Measurements from ENCODE around the gene PACS1. TPM values are rescaled to one million over a fixed set of nuclear protein-coding genes. Genes with fewer than 3 reads are reported as not detected.

Gene PACS1
- total RNA-seq, 1 experiment from 2014 or later: 9.0 TPM

DNA sequence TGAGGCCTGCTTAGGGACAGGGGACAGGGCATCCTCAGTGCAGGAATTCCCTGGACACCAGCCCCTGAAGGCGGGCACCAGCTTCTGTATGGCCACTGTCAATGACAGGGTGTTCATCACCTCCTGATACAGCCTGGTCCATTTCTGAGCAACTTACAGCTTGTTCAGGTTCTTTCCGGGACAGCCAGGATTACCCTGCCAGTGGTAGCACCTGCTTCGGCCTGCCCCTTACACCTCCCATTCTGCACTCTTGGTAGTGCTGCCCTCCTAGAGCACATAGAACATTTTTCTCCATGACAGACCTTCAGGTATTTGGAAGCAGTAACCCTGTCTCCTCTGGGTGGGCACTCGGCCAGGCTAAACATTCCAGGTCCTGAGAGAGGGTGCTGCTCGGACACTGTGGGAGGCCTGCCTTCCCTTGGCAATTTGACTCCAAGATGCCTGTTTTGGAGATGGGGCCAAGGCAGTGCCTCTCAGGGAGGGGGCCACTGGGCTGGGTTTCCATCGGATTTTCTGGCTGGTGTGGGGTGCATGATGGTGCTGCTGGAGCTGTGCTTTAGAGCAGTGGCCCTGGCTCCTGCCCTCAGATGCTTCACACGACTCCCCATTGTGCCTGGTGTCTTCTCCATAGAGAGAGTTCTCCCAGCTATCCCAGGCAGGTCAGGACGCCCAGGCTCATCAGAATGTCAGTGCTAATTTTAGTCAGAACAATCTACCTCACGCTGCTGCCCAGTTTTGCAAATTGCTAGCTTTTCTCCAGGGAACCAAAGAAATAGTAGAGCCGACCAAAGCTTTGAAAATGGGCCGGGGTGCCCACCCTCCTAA lies 22.3 kb upstream of the PACS1 start:
- in situ Hi-C loops (cut with HindIII; ENCODE audit: low pct_unique_long_range_greater_than_20kb, low sequenced_read_pairs): no loop called here
- no peak for DNase-seq (ENCODE audit: low read depth, low spot score)

DNA sequence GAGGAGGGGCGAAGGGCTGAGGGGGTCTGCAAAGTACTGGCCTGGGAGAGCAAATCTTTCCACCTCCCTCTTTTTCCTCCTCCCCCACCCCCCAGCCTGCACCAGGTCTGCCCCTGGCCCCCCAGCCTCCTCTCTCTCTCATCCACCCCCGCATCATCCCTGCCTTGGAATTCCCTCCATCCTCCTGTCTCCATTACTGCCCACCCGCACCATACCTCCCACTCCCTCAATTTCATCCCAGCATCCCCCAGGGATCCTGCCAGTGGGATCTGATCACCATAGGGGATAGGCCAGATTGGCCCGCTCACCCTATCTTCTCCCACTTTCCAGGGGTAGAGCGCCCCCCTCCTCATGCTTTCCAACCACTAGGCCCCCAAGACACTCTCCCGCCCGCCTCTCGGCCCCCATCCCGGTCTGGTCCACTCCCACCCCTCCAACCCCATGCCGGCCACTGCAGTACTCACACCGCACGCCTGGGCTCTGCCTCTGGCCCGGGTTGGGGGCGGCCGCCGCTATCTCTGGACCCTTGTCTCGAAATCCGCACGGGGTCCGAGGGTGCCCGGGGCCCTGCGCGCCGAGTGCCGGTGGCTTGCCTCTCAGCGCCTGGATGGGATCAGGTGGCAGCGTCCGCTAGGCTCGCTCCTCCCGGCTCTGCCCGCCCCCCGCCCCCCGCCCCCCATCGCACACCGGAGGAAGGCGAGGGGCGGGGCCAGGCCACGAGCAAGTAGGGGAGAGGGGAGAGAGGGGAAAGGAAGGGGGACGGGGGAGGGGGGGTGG lies 21.3 kb upstream of the PACS1 start, which contains the start of gene GAL3ST3:
Gene GAL3ST3 (minus strand): TSS at position 615 of the 777 bp plus-strand sequence. CDS start 3,746 bp downstream, outside the sequence.
- DNase-seq (ENCODE audit: low read depth, low spot score): no peak

DNA sequence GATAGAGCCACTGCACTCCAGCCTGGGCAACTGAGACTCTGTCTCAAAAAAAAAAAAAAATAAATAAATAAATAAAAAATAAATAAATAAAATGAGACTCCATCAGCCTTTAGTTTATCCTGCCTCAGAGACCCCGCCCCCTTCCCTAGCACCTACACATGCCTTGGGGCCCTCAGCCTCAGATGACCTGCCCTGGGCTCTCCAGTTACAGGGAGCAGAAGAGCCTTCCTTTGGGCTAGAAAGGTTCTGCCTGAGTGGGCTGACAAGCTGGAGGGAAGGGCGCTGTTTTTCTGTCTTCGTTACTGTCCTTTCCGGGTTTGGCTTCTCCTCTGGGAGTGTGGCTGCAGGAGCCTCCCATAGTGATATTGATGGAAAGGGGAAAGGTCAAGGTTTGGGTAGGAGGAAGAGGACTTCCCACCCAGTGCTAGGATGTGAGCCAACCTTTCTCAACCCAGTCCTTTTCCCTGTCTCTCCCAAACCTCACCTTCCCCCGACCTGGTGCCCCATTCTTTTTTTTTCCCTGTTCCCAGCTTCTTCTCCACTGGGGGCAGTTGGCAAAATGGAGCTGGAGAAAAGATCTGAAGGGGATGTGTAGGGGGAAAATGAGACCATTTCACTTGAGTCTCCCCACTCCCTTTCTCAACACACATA lies 19.4 kb upstream of the PACS1 start:
- in situ Hi-C loops (cut with HindIII; ENCODE audit: low pct_unique_long_range_greater_than_20kb, low sequenced_read_pairs): no loop called here
- no peak for DNase-seq (ENCODE audit: low read depth, low spot score)

More for the DNA sequence above, 21.3 kb upstream of the PACS1 start, which contains the start of gene GAL3ST3:
- in situ Hi-C loops (cut with HindIII; ENCODE audit: low pct_unique_long_range_greater_than_20kb, low sequenced_read_pairs): no loop called here

DNA sequence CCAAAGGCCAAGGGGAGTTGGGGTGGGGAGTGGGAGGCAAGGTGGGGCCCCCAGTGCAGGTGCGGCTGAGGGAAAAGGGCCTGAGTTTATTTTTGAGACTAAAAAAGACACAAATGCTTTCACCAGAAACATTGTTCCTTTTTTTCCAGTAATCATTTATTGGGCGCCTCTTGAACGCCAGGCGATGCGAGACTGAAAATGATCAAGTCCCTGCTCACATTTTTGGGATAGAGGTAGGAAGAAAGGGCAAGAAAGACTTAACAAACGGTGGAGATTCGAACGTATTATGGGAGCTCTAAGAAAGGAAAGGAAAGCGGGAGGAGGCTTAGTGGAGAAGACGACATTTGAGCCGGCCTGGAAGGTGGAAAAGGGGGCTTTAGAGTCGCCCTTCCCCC lies 18.7 kb upstream of the PACS1 start:
- in situ Hi-C loops (cut with HindIII; ENCODE audit: low pct_unique_long_range_greater_than_20kb, low sequenced_read_pairs): no loop called here
- DNase-seq (ENCODE audit: low read depth, low spot score): no peak

DNA sequence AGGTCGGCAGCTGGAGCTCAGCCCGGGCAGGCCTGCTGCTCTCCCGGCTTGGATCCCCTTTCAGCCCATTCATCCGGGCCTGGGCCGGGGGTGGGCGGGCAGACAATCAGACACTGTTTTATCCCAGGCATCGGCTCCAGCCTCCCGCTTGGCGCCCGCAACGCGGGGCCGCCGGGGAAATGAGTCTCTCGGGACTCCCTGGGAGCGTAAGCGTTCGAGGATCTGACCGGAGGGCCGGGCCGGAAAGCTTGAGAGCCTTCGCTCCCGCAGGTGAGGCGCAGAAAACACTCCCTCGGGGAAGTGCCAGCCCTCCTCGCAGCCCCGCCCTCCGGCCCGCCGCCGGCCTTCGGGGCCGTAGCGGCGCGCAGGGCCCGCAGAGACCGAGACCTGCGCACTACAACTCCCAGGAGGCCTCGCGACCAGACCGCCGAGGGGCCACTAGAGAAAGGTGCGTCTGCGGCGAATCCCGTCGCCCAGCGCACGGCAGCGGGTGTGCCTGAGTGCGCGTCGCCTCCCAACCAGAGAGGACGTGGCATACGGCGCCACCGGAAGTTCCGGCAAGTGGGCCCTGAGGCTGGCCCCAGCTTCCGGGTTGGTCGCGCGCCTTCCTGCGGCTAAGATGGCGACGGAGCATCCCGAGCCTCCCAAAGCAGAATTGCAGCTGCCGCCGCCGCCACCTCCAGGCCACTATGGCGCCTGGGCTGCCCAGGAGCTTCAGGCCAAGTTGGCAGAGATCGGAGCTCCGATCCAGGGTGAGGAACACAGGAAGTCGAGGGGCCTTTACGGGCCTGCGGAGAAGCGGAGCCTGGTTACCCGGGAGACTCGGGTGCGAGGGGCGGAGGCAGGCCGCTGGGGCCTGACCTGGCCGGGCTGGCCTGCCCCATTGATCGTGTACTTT lies 18.1 kb upstream of the PACS1 start, which contains the start of gene SF3B2:
Gene SF3B2 (plus strand): TSS at position 599 of the 898 bp plus-strand sequence. CDS start 21 bp downstream, at position 620.
- in situ Hi-C loops (cut with HindIII; ENCODE audit: low pct_unique_long_range_greater_than_20kb, low sequenced_read_pairs): no loop called here
- peak; percentile 95 for DNase-seq (ENCODE audit: low read depth, low spot score)

DNA sequence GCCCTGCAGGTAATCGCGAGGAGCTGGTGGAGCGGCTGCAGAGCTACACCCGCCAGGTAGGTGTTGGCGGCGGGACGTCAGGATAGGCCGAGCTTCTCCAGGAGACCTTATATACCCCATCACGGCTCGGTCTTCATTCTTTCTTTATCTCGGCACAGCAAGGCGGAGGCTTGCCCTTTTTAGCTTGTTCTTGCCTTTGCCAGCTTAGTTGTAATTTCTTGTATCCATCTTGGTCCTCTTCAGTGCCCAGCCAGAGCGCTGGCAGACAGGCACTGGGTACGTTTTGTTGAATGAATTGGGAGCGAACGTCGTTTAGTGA lies 17.4 kb upstream of the PACS1 start:
- in situ Hi-C loops (cut with HindIII; ENCODE audit: low pct_unique_long_range_greater_than_20kb, low sequenced_read_pairs): no loop called here
- no peak for DNase-seq (ENCODE audit: low read depth, low spot score)

DNA sequence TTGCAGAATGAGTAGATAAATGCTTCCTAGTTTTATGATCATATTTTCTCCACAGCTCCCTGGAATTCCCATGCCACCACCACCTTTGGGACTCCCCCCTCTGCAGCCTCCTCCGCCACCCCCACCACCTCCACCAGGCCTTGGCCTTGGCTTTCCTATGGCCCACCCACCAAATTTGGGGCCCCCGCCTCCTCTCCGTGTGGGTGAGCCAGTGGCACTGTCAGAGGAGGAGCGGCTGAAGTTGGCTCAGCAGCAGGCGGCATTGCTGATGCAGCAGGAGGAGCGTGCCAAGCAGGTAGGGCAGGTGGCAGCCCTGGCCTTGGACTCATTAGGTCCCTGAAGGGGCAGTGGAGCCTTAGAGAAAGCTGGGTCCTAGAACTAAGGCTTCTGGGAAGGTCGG lies 15.1 kb upstream of the PACS1 start:
- no peak for DNase-seq (ENCODE audit: low read depth, low spot score)
- in situ Hi-C loops (cut with HindIII; ENCODE audit: low pct_unique_long_range_greater_than_20kb, low sequenced_read_pairs): no loop called here

DNA sequence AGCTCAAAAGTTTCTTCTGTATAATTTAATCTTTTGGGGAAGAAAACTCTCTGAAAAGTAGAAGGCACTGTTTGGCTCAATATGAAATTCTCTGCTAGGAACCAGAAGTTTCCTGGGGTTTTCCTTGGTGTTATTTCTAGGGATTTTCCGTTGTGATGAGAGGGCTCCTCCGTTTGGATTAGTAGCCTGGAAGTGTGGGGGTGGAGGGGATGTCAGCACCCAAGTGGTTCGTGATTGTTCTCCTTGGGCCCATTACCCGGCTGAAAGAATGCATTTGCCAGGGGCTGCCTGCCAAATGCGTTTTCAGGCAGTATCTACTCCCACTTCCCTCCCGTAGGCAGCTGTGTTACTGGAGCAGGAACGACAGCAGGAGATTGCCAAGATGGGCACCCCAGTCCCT lies 13.6 kb upstream of the PACS1 start:
- in situ Hi-C loops (cut with HindIII; ENCODE audit: low pct_unique_long_range_greater_than_20kb, low sequenced_read_pairs): no loop called here
- DNase-seq (ENCODE audit: low read depth, low spot score): no peak

DNA sequence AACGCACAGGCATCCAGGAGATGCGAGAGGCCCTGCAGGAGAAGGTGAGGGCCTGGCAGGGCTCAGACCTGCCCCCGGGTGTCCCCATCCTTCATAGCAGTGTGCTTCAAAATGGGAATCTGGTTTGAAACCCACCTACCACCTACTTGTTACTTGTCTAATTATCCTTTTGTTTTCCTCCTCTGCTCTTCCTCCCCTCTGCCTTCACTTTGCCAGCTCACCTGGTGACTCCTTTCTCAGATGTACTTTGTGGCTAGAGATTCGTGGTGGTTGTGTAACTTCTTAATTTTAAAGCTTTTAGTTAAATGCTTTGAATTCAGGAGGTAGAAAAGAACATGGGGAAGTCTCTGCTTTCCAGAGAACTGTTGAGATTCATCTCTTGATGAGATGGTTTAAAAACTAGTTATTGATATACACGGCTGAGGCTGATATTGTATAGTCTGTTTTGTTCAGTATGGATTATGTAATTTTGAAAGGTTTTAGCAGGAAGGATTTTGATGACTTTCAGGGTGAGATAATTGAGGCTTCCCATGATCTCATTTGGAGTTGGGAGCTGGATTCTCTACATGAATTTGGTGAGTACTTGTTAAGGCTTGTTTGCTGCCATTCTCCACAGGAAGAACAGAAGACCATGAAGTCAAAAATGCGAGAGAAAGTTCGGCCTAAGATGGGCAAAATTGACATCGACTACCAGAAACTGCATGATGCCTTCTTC lies 9.9 kb upstream of the PACS1 start:
- in situ Hi-C loops (cut with HindIII; ENCODE audit: low pct_unique_long_range_greater_than_20kb, low sequenced_read_pairs): no loop called here
- DNase-seq (ENCODE audit: low read depth, low spot score): no peak

DNA sequence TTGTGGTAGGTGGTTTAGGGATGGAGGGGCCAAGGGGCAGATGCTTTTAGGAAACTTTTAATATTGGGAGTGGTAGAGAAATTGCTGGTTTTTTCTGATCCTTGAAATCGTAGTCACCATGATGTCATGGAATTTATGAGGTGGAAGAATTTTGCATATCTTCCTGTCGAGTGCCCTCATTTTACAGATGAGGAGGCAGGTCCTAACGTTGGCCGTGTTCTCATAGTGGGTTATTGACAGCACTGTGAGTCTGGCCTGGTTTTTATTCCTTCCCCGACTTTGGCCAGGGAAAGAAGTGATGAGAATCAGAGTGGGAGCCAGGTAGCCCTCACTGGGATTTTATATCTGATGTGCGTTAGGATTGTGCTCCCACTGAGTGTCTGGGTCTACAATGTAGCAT lies 8.8 kb upstream of the PACS1 start:
- in situ Hi-C loops (cut with HindIII; ENCODE audit: low pct_unique_long_range_greater_than_20kb, low sequenced_read_pairs): no loop called here
- DNase-seq (ENCODE audit: low read depth, low spot score): no peak

DNA sequence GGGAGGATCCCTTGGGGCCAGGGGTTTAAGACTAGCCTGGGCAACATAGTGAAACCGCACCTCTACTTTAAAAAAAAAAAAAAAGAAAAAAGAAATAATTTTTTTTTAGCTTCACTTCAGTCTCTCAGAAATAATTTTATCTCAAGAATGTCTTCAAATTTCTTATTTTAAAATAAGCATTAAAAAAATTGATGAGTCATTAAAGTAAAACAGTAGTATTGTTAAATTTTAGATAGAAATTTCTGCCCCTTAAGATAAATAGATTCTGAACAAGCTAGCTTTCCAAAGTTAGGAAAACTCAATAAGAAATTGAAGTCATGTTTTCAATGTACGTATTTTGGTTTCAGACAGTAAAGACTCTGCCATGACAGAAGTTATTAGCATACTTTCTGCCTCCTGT lies 7.7 kb upstream of the PACS1 start:
- no peak for DNase-seq (ENCODE audit: low read depth, low spot score)
- in situ Hi-C loops (cut with HindIII; ENCODE audit: low pct_unique_long_range_greater_than_20kb, low sequenced_read_pairs): no loop called here

DNA sequence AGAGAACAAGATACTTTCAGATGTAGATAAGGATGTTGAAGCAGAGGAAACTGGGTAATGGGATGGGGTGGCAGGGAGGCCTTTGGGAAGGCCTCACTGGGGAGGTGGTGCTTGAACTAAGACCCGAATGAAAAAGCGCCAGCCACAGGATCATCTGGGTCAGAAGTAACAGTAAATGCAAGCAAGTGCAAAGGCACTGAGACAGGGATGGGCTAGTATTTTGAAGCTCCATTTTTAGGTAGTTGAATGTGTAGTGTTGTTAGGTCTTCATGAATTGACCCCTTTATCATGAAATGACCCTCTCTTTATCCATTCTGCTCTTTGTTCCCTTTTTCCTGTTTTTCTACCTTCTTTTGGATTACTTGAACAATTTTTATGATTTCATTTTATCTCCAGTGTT lies 6.2 kb upstream of the PACS1 start:
- in situ Hi-C loops (cut with HindIII; ENCODE audit: low pct_unique_long_range_greater_than_20kb, low sequenced_read_pairs): no loop called here
- DNase-seq (ENCODE audit: low read depth, low spot score): no peak

DNA sequence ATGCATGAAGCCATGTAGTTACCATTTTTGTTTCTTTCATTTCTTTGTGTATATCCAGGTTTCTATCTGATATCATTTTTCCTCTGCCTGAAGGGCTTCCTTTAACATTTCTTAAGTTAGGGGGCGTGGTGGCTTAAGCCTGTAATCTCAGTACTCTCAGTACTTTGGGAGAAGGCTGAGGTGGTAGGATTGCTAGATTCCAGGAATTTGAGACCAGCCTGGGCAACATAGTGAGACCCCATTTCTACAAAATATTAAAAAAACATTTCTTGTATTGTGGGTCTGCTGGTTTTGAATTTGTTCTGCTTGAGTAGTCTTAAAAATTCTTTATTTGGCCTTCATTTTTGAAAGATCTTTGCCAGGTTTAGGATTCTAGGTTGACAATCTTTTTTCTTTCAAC lies 5.5 kb upstream of the PACS1 start:
- DNase-seq (ENCODE audit: low read depth, low spot score): no peak

DNA sequence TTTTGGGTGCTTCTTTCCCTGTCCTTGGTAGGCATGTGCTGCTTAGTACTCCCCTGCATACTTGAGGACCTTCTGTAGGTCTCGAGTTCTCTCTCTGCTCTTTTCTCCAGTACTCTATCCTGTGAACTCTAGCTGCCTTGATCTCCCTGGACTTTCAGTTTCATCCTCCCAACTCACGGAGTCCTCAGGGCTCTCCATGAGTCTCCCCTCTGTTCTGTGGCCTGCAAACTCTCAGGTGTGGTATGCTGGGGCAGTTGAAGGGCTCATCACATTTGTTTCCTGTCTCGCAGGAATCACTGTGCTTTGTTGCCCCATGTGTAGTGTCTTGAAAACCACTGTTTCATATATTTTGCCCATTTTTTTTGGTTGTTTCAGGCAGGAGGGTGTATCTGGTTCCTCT lies 3.3 kb upstream of the PACS1 start:
- in situ Hi-C loops (cut with HindIII; ENCODE audit: low pct_unique_long_range_greater_than_20kb, low sequenced_read_pairs): no loop called here
- no peak for DNase-seq (ENCODE audit: low read depth, low spot score)

More for the DNA sequence above, 5.5 kb upstream of the PACS1 start:
- in situ Hi-C loops (cut with HindIII; ENCODE audit: low pct_unique_long_range_greater_than_20kb, low sequenced_read_pairs): no loop called here

DNA sequence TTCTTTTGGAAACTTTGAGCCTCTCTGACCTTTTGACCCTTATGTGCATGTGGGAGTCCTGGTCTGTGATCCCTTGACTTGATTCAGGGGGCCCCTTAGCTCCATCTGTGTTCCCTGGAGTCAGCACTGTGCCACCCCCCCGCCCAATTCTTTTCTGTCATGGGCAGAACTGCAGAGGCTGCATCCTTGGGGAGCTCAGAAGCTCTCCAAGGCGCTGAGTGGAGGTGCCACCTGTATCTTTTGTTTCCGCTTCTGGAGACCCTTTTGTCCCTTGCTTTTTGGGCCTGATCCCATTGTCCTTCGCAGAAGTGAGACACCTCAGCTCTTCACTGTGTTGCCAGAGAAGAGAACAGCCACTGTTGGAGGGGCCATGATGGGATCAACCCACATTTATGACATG lies 2.4 kb upstream of the PACS1 start:
- in situ Hi-C loops (cut with HindIII; ENCODE audit: low pct_unique_long_range_greater_than_20kb, low sequenced_read_pairs): no loop called here
- DNase-seq (ENCODE audit: low read depth, low spot score): no peak

DNA sequence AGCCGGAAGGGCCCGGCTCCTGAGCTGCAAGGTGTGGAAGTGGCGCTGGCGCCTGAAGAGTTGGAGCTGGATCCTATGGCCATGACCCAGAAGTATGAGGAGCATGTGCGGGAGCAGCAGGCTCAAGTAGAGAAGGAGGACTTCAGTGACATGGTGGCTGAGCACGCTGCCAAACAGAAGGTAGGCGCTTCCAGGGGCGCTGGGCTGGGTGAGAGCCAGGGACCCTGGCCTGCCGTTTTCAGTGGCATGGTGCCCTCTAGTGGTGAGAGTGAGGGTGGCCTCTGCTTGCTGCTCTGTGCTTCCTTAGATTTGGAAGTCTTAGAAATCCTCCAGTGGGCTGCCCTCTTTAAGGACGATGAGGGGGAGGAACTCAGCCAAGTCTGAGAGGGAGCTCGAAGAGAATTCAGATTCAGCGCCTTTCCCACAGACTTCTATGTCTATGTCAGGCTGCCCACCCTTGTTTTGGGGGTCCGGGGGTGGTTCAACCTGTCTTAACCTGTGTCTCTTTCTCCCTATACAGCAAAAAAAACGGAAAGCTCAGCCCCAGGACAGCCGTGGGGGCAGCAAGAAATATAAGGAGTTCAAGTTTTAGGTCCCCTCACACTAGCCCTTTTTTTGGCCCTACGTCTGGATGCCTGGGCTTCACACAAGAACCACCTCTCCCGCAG lies 1.8 kb upstream of the PACS1 start:
- in situ Hi-C loops (cut with HindIII; ENCODE audit: low pct_unique_long_range_greater_than_20kb, low sequenced_read_pairs): no loop called here
- peak; percentile 74 for DNase-seq (ENCODE audit: low read depth, low spot score)
